Renal cortex interstitium (tissue), 11 donors: ENCODE results near the gene TCP10L. TPM values are rescaled to one million over a fixed set of nuclear protein-coding genes. Genes with fewer than 3 reads are reported as not detected.
"Not testable (repeated sequence)": the region's sequence is repeated elsewhere in the genome, so short reads cannot be mapped to it uniquely, and the experiment has no call there.

Source experiments
- DNase-seq, 11 donors: peaks; one replicate each; pipeline ENCODE4 v3.0.0-alpha.2; 2013; ENCODE audit warnings: low read depth in 9 of 11, low spot score in 4 of 11; ENCODE audit errors: extremely low read depth in 1 of 11
- polyA plus RNA-seq, 3 donors: library from polyadenylated mRNA; unstranded; fragments of 120-200 nt; gene quantifications; one replicate each; pipeline ENCODE4 v1.2.1, GENCODE V29; 2013; ENCODE audit not compliant: insufficient read length in 3 of 3

Gene TCP10L
- polyA plus RNA-seq, 3 donors = 1.6 to 3.1 (median 2.2) TPM

DNA sequence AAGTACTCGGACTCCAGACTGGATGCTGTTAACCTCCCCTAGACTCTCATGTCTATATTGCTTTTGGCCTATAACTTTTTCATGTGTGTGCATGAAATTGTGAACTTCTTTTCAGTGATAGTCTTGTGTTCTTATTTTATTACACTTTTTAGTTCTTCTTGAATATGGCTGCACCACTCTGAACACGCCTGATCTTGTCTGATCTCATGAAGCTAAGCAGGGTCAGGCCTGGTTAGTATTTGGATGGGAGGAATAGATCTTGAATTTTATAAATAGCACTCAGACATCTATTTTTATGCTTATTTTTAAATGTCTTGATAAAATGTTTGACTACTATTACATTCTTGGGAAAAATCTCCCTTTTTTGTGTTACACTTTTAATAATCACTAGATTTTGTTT lies 22.4 kb downstream of the TCP10L start:
- no peak for DNase-seq

GRCh38 chr21:32562426-32562825 lies 22.9 kb downstream of the TCP10L start:
- no peak for DNase-seq

DNA sequence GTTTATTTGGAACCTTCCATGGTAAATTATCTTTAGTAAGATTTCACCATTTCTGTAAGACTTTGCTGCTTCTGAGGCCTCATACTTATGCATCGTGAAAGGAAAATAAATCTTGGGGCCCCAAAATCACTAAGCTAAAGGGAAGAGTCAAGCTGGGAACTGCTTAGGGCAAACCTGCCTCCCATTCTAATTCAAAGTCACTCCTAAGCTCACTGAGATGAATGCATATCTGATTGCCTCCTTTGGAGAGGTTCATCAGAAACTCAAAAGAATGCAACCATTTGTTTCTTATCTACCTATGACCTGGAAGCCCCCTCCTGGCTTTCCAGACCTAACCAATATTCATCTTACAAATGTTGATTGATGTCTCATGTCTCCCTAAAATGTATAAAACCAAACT lies 23.8 kb downstream of the TCP10L start:
- DNase-seq = not testable (repeated sequence)

GRCh38 chr21:32560896-32561295 lies 24.4 kb downstream of the TCP10L start:
- no peak for DNase-seq

GRCh38 chr21:32559006-32559610 lies 26.2 kb downstream of the TCP10L start:
- no peak for DNase-seq

GRCh38 chr21:32558106-32558505 lies 27.2 kb downstream of the TCP10L start:
- DNase-seq = no peak

- no peak for DNase-seq
Observed at GRCh38 chr21:32554832-32555638, 30.3 kb downstream of the TCP10L start.

GRCh38 chr21:32549886-32550285 lies 35.4 kb downstream of the TCP10L start:
- no peak for DNase-seq

DNA sequence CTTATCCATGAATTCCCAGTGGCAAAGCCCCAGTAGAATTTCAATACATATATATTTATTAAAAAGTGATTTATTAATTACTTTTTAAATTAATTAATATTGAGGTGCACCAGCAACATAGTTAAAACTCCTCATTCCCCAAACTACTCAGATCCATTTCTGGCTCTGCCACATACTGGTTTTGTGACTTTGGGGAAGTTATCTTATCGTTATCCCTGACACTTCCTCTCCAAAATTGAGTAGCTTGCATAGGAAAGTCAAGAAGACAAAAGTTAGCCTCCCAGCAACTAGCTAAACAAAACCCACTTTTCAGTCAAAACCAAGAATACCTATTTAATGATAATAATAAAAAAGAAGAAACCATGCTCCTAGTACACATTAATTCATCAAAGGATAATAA lies 35.9 kb downstream of the TCP10L start:
- no peak for DNase-seq

DNA sequence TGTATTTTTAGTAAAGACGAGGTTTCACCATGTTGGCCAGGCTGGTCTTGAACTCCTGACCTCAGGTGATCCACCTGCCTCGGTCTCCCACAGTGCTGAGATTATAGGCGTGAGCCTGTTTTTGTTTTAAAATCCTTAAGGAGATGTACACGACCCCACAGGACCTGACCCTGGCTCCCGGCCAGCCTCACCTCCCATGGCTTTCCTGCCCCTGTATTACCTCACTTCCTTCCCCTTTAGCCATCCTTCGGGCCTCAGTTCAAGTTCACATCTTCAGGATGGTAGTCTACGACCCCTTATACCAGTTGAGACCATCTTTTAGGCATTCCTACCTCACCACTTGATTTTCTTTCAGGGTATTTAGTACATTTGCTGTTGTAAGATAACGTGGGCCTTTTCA lies 36.3 kb downstream of the TCP10L start:
- no peak for DNase-seq

DNA sequence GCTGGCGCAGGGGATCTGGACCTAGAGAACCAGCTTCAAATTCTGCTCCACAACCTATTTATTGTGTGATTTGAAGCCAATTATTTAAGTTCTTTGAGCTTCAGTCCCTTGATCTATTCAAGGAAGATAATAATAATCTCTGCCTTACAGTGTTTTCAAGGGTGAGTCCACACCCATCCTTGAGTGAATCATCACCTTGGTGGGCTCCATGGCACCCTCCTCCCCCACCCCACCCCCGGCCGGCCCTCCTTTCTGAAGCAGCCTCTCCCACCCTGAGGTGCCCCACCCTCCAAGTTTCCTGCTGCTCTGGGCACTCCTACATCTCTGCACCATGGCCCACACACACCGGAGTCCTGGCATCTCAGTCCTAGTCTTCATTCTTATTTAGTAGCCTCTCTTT lies 38.3 kb downstream of the TCP10L start:
- no peak for DNase-seq

GRCh38 chr21:32545948-32546441 lies 39.3 kb downstream of the TCP10L start:
- no peak for DNase-seq

- DNase-seq = no peak
Observed at GRCh38 chr21:32544697-32545096, 40.6 kb downstream of the TCP10L start.

GRCh38 chr21:32543975-32544374 lies 41.3 kb downstream of the TCP10L start:
- no peak for DNase-seq

- DNase-seq = not testable (repeated sequence)
Observed at GRCh38 chr21:32543056-32543455, 42.3 kb downstream of the TCP10L start.

- DNase-seq = no peak
Observed at GRCh38 chr21:32539378-32539777, 45.9 kb downstream of the TCP10L start.

DNA sequence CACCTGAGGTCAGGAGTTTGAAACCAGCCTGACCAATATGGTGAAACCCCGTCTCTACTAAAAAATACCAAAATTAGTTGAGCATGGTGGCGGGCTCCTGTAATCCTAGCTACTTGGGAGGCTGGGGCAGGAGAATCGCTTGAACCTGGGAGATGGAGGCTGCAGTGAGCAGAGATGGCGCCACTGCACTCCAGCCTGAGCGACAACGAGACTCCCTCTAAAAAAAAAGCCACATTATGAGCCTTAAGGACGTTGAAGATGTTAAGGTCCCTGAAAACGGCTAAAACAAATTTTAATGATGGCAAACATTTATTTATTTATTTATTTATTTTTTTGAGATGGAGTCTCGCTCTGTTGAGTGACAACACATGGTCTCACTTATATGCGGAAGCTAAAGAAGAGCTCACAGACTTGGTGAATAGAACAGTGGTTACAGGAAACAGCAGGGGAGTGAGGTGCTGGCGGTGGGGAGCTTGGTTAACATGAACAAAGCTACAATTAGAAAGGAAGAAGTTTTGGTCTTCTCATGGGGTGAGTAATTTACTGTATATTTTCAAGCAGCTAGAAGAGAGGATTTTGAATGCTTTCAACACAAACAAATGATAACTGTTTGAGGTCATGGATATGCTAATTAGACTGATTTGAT lies 47.1 kb downstream of the TCP10L start:
- DNase-seq = no peak

DNA sequence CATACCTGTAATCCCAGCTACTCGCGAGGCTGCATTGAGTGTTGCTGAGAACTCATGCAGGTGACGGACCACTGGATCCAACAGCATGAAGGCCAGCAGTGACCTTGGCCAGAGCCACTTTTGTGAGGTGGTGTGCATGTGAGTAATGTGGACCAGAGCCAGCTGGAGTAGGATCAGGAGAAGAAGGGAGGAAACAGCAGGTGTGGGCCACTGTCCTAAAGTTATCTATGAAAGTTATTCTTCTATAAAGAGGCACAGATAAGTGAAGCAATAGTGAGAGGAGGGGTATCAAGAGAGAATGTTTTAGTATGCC lies 47.8 kb downstream of the TCP10L start:
- no peak for DNase-seq

DNA sequence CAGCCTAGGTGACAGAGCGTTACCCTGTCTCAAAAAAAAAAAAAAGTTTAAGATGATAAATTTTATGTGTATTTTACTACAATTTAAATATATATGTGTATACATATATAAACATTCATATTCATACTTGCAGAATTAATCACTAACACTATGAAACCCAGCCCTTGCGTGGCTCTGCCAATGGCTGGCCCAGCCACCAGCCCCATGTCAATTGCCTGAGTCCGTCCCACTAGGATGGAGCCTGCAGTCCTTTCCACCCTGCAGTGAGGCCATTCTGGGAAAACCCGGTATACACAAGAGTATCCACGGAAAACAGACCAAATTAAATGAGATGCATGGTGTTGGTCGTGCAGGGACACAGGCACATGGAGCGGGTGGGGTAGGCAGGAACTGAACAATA lies 49.7 kb downstream of the TCP10L start:
- no peak for DNase-seq

- no peak for DNase-seq
Observed at GRCh38 chr21:32534113-32534512, 51.2 kb downstream of the TCP10L start.
